ENCODE measurements around the gene GSTM1.

GSTM1 gene

GRCh38 chr1:109712321-109712864 is 24.8 kb downstream of the GSTM1 start:
- Histone ChIP-seq H3K4me1 (ENCODE audit: low read length) (no peaks in the 10 kb centered on the region), H3K9me3 (ENCODE audit: insufficient read depth, low read length) (no peaks in the 10 kb centered on the region), H3K27me3 (ENCODE audit: low read depth, low read length) (no peaks in the 10 kb centered on the region), H3K4me2 (ENCODE audit: low read length) (no peak overlapping the region), H3K4me3 (ENCODE audit: low read length) (no peak overlapping the region), H3K36me3 (replicated peaks; ENCODE audit: low read depth, low read length) (no peaks in the 10 kb centered on the region), H2AFZ (ENCODE audit: low read depth, low read length) (no peak overlapping the region), H3K79me2 (ENCODE audit: low read length) (no peaks in the 10 kb centered on the region), H3K27ac (ENCODE audit: low read length) (no peak overlapping the region), H3K9ac (ENCODE audit: low read length) (no peak overlapping the region), H4K20me1 (ENCODE audit: insufficient read depth, low read length) (no peaks in the 10 kb centered on the region)
- TF ChIP-seq CTCF (IDR thresholded peaks at IDR 0.05; ENCODE audit: low read depth, low read length) = no peak
- TF ChIP-seq EZH2phosphoT487 (IDR thresholded peaks at IDR 0.05; ENCODE audit: low read depth) = no peak

GRCh38 chr1:109713636-109714035 is 26.0 kb downstream of the GSTM1 start:
- Histone ChIP-seq H3K4me1 (ENCODE audit: low read length) (peaks cover 9% of the 10 kb centered on the region), H4K20me1 (ENCODE audit: insufficient read depth, low read length) (no peaks in the 10 kb centered on the region), H3K27ac (ENCODE audit: low read length) (no peak overlapping the region), H3K27me3 (ENCODE audit: low read depth, low read length) (no peaks in the 10 kb centered on the region), H3K4me2 (ENCODE audit: low read length) (no peak overlapping the region), H3K9ac (ENCODE audit: low read length) (no peak overlapping the region), H3K9me3 (ENCODE audit: insufficient read depth, low read length) (no peaks in the 10 kb centered on the region), H3K36me3 (replicated peaks; ENCODE audit: low read depth, low read length) (no peaks in the 10 kb centered on the region), H3K4me3 (ENCODE audit: low read length) (no peak overlapping the region), H2AFZ (ENCODE audit: low read depth, low read length) (no peak overlapping the region), H3K79me2 (ENCODE audit: low read length) (no peaks in the 10 kb centered on the region)
- TF ChIP-seq EZH2phosphoT487 (IDR thresholded peaks at IDR 0.05; ENCODE audit: low read depth) (no peak), CTCF (IDR thresholded peaks at IDR 0.05; ENCODE audit: low read depth, low read length) (no peak)

GRCh38 chr1:109714661-109715372 is 27.2 kb downstream of the GSTM1 start:
- no peak overlapping the region for H2AFZ ChIP-seq (ENCODE audit: low read depth, low read length)
- TF ChIP-seq CTCF (IDR thresholded peaks at IDR 0.05; ENCODE audit: low read depth, low read length) (no peak), EZH2phosphoT487 (IDR thresholded peaks at IDR 0.05; ENCODE audit: low read depth) (no peak)
- H3K36me3 ChIP-seq (replicated peaks; ENCODE audit: low read depth, low read length) = no peaks in the 10 kb centered on the region

GRCh38 chr1:109716121-109716520 is 28.5 kb downstream of the GSTM1 start:
- no peak for TF ChIP-seq EZH2phosphoT487 (IDR thresholded peaks at IDR 0.05; ENCODE audit: low read depth)
- no peak for TF ChIP-seq CTCF (IDR thresholded peaks at IDR 0.05; ENCODE audit: low read depth, low read length)

More at GRCh38 chr1:109714661-109715372, 27.2 kb downstream of the GSTM1 start:
- no peaks in the 10 kb centered on the region for H4K20me1 ChIP-seq (ENCODE audit: insufficient read depth, low read length)
- no peaks in the 10 kb centered on the region for H3K27me3 ChIP-seq (ENCODE audit: low read depth, low read length)
- H3K4me3 ChIP-seq (ENCODE audit: low read length) = no peak overlapping the region
- no peak overlapping the region for H3K9ac ChIP-seq (ENCODE audit: low read length)
- no peak overlapping the region for H3K4me2 ChIP-seq (ENCODE audit: low read length)
- H3K4me1 ChIP-seq (ENCODE audit: low read length) = peaks cover 20% of the 10 kb centered on the region
- no peaks in the 10 kb centered on the region for H3K9me3 ChIP-seq (ENCODE audit: insufficient read depth, low read length)
- no peaks in the 10 kb centered on the region for H3K79me2 ChIP-seq (ENCODE audit: low read length)
- no peak overlapping the region for H3K27ac ChIP-seq (ENCODE audit: low read length)

More at GRCh38 chr1:109716121-109716520, 28.5 kb downstream of the GSTM1 start:
- H4K20me1 ChIP-seq (ENCODE audit: insufficient read depth, low read length) = no peaks in the 10 kb centered on the region
- no peak overlapping the region for H2AFZ ChIP-seq (ENCODE audit: low read depth, low read length)
- no peaks in the 10 kb centered on the region for H3K27me3 ChIP-seq (ENCODE audit: low read depth, low read length)
- H3K9ac ChIP-seq (ENCODE audit: low read length) = no peak overlapping the region
- H3K79me2 ChIP-seq (ENCODE audit: low read length) = no peaks in the 10 kb centered on the region
- no peak overlapping the region for H3K4me2 ChIP-seq (ENCODE audit: low read length)
- H3K4me1 ChIP-seq (ENCODE audit: low read length) = peaks cover 24% of the 10 kb centered on the region
- no peak overlapping the region for H3K27ac ChIP-seq (ENCODE audit: low read length)
- H3K36me3 ChIP-seq (replicated peaks; ENCODE audit: low read depth, low read length) = no peaks in the 10 kb centered on the region
- no peaks in the 10 kb centered on the region for H3K9me3 ChIP-seq (ENCODE audit: insufficient read depth, low read length)
- no peak overlapping the region for H3K4me3 ChIP-seq (ENCODE audit: low read length)

All from OCI-LY3 (cell line).